K562 (cell line): ENCODE data around the gene COX6B1. TPM values are rescaled to one million over a fixed set of nuclear protein-coding genes. Genes with fewer than 3 reads are reported as not detected.

ENCODE experiments used
- BCL6 ChIP-seq: fragments of 250-450 bp; sonication (Bioruptor Pico); IDR thresholded peaks from 2 replicates; pipeline ENCODE4 v1.4.0; 2020
- CBX1 ChIP-seq: sonication (generic); IDR thresholded peaks from 2 replicates; pipeline ENCODE4 v1.6.1; 2016; ENCODE audit warnings: antibody characterized with exemption, low read depth, mild to moderate bottlenecking
- CBX8 ChIP-seq: fragments of 200-600 bp; sonication (generic); IDR thresholded peaks from 2 replicates; pipeline ENCODE4 v1.6.1; 2012; ENCODE audit warnings: borderline replicate concordance, mixed run types, low read depth, mild to moderate bottlenecking, moderate library complexity, mixed read lengths, low read length, control low read depth, inconsistent platforms; ENCODE audit not compliant: poor library complexity, severe bottlenecking; ENCODE audit errors: extremely low read depth
- GTF3C2 ChIP-seq: IDR thresholded peaks from 3 replicates; pipeline ENCODE4 v1.6.1; 2011; ENCODE audit warnings: borderline replicate concordance, mild to moderate bottlenecking, moderate library complexity; ENCODE audit not compliant: insufficient read length; ENCODE audit errors: extremely low read depth
- KLF13 ChIP-seq: fragments of 450-650 bp; IDR thresholded peaks from 2 replicates; pipeline ENCODE4 v1.6.1; 2016; ENCODE audit warnings: missing genetic modification characterization, low read depth, mild to moderate bottlenecking, missing compliant biosample characterization, moderate library complexity, borderline replicate concordance
- MXD1 ChIP-seq: fragments of 250-450 bp; sonication (Bioruptor Pico); IDR thresholded peaks from 2 replicates; pipeline ENCODE4 v1.8.0; 2021; ENCODE audit warnings: borderline replicate concordance, mild to moderate bottlenecking, moderate library complexity; ENCODE audit not compliant: poor library complexity, severe bottlenecking
- RBM39 ChIP-seq: fragments of 200-400 bp; formaldehyde crosslinking; optimal IDR thresholded peaks from 2 replicates; pipeline ENCODE3; 2018; ENCODE audit warnings: low read depth, low read length
- TARDBP ChIP-seq: fragments of 450-650 bp; IDR thresholded peaks from 2 replicates; pipeline ENCODE4 v1.6.1; 2016
- TGIF2 ChIP-seq: sonication (generic); formaldehyde crosslinking; IDR thresholded peaks from 2 replicates; pipeline ENCODE4 v1.8.1; 2022; ENCODE audit warnings: mild to moderate bottlenecking, missing genetic modification reagents, moderate library complexity
- TRIM25 ChIP-seq: fragments of 450-650 bp; IDR thresholded peaks from 2 replicates; pipeline ENCODE4 v1.7.0; 2016; ENCODE audit warnings: borderline replicate concordance
- polyA plus RNA-seq, 8 experiments: library from polyadenylated mRNA; depleted of rRNA in 4 of 8; stranded (reverse) in 5 of 8; unstranded in 3 of 8; fragments of >200 nt; fragmentation: Nextera tagmentation in 2 of 8; fragmentation: Illumina TruSeq in 1 of 8; extraction: Ambion mirVana in 2 of 8; extraction: Trizol in 1 of 8; gene quantifications; 2 replicates each; pipeline versions ENCODE4 v1.2.1 to v1.2.3, GENCODE V29; 2011 to 2014; ENCODE audit warnings: inconsistent platforms in 1 of 8, missing spikeins in 1 of 8
- total RNA-seq, 7 experiments: library from RNA; depleted of rRNA in 6 of 7; stranded (reverse); fragments of >200 nt in 6 of 7; fragmentation: Illumina TruSeq in 2 of 7; extraction: Trizol in 2 of 7; gene quantifications; 2 replicates each; pipeline versions ENCODE4 v1.2.1 to v1.2.3, GENCODE V29; 2011 to 2021; ENCODE audit warnings: low replicate concordance in 1 of 7
- TF ChIP-seq, protein P1 (sequence below), 2 experiments: IDR thresholded peaks in 1 of 2; conservative IDR thresholded peaks in 1 of 2; 2 replicates each; pipeline ENCODE4 v1.6.1; 2016; ENCODE audit warnings: low read depth in 2 of 2, mild to moderate bottlenecking in 1 of 2, missing compliant biosample characterization in 1 of 2, missing genetic modification characterization in 1 of 2, moderate library complexity in 1 of 2
- TF ChIP-seq, protein P2 (sequence below): sonication (generic); formaldehyde crosslinking; IDR thresholded peaks from 2 replicates; pipeline ENCODE4 v1.8.0; 2022; ENCODE audit warnings: mild to moderate bottlenecking, missing genetic modification reagents

Gene COX6B1
- total and polyA plus RNA-seq, 9 of the 15 experiments (the other 6 are each of a cell fraction or from before 2014, with no cell fraction given), result 777 to 2,393 (median 1,219) TPM

GRCh38 chr19:35628565-35629331 is 19.4 kb upstream of the COX6B1 start, which contains the start of gene RBM42 (continued):
- TF ChIP-seq, protein P1, sequence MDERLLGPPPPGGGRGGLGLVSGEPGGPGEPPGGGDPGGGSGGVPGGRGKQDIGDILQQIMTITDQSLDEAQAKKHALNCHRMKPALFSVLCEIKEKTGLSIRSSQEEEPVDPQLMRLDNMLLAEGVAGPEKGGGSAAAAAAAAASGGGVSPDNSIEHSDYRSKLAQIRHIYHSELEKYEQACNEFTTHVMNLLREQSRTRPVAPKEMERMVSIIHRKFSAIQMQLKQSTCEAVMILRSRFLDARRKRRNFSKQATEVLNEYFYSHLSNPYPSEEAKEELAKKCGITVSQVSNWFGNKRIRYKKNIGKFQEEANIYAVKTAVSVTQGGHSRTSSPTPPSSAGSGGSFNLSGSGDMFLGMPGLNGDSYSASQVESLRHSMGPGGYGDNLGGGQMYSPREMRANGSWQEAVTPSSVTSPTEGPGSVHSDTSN (CRISPR knock-in tag; IDR thresholded peaks at IDR 0.05; ENCODE audit: low read depth), result no peak
- TF ChIP-seq, protein P1 (tag; conservative IDR thresholded peaks at IDR 0.05; ENCODE audit: low read depth), result no peak
- TF ChIP-seq GTF3C2, result no peak
- no peak for TF ChIP-seq TRIM25
- TF ChIP-seq TGIF2 (CRISPR knock-in tag), result no peak
- TF ChIP-seq, protein P2, sequence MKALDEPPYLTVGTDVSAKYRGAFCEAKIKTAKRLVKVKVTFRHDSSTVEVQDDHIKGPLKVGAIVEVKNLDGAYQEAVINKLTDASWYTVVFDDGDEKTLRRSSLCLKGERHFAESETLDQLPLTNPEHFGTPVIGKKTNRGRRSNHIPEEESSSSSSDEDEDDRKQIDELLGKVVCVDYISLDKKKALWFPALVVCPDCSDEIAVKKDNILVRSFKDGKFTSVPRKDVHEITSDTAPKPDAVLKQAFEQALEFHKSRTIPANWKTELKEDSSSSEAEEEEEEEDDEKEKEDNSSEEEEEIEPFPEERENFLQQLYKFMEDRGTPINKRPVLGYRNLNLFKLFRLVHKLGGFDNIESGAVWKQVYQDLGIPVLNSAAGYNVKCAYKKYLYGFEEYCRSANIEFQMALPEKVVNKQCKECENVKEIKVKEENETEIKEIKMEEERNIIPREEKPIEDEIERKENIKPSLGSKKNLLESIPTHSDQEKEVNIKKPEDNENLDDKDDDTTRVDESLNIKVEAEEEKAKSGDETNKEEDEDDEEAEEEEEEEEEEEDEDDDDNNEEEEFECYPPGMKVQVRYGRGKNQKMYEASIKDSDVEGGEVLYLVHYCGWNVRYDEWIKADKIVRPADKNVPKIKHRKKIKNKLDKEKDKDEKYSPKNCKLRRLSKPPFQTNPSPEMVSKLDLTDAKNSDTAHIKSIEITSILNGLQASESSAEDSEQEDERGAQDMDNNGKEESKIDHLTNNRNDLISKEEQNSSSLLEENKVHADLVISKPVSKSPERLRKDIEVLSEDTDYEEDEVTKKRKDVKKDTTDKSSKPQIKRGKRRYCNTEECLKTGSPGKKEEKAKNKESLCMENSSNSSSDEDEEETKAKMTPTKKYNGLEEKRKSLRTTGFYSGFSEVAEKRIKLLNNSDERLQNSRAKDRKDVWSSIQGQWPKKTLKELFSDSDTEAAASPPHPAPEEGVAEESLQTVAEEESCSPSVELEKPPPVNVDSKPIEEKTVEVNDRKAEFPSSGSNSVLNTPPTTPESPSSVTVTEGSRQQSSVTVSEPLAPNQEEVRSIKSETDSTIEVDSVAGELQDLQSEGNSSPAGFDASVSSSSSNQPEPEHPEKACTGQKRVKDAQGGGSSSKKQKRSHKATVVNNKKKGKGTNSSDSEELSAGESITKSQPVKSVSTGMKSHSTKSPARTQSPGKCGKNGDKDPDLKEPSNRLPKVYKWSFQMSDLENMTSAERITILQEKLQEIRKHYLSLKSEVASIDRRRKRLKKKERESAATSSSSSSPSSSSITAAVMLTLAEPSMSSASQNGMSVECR (CRISPR knock-in tag), result peak; percentile 58; the same call in 1 of the 2 replicates
- no peak for TF ChIP-seq KLF13 (tag)
- TF ChIP-seq MXD1 (CRISPR knock-in tag), result no peak
- no peak for TF ChIP-seq BCL6 (CRISPR knock-in tag)
- no peak for TF ChIP-seq CBX8
- TF ChIP-seq TARDBP, result no peak
- TF ChIP-seq RBM39, result no peak
- TF ChIP-seq CBX1, result no peak
